ENCODE data around the gene FCAMR.

FCAMR gene, protein sequence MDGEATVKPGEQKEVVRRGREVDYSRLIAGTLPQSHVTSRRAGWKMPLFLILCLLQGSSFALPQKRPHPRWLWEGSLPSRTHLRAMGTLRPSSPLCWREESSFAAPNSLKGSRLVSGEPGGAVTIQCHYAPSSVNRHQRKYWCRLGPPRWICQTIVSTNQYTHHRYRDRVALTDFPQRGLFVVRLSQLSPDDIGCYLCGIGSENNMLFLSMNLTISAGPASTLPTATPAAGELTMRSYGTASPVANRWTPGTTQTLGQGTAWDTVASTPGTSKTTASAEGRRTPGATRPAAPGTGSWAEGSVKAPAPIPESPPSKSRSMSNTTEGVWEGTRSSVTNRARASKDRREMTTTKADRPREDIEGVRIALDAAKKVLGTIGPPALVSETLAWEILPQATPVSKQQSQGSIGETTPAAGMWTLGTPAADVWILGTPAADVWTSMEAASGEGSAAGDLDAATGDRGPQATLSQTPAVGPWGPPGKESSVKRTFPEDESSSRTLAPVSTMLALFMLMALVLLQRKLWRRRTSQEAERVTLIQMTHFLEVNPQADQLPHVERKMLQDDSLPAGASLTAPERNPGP

DNA sequence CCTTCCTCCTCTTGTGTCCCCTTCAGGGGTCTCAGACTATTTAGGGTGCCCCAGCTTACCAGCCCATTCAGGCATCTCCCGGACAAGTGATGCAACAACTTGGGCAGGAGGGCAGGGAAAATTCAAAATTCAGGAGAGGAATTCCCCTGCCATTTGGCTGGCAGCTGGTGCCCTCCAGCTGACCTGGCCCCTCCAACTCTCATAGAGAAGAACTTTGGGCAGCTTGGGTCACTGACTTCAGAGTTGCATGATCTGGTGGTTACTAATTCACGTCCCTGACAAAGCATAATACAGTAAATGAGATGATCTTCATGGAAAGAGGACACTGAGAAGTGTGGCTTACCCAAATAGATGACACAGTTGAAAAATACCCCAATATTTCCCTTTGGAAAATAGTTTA, at the start of gene FCAMR:
TSS of gene FCAMR (minus strand) at position 15 of the 400 bp plus-strand sequence. CDS start 335 bp downstream, outside the sequence.
- FAIRE-seq, result no peak

DNA sequence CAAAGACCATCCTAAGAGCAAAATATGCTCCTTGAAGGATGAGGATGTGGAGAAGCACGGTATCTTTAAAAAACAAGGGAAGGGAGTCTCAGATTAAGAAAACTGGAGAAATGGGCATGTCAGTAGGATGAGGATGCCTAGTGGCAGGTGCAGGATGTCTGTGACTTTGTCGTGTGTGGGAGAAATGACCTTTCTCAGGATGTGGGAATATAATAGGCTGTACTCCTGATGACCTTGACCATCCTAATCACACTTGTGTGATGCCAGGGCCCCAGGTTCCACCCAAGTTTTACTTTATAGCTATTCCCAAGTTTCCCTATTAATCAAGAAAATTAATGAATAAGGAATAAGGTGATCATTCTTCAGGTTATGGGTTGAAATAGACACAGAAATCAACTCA, 49.4 kb upstream of the FCAMR start:
- FAIRE-seq, result no peak

DNA sequence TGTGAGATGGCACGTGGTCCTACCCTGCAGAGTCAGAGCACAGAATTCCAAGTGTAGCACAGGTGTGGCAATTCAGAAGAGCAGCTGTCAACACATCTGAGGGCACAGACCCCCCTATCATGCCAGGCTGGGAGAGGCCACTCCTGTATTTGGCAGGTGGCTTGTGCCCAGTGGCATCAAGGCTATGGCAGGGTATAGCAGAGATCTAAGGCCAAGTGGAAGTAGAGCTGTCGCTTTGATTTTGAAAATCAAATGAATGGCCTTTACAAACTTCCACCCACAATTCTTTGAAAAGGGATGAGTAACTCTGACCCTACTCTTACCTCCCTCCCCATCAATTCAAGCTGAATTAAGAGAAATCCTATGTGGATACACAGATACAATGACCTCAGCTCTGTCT, 48.9 kb upstream of the FCAMR start:
- FAIRE-seq, result no peak

DNA sequence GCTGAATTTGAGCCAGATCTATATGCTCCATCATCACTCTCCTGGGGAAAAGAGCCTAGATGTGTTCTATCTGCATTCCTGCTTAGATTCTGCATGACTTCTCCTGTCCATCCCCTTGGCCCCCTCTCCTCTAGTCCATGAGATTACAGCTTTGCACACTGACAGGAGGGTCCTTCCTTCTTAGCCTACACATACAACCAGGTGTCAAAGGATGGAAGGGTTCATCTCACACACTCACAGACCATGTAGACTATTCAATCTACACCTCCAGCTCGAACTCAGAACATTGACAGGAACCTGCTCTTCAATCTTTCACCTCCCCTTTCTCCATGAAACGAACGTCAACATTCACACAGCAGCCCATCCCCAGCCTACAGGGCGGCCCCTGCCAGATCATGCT, 48.4 kb upstream of the FCAMR start:
- no peak for FAIRE-seq

DNA sequence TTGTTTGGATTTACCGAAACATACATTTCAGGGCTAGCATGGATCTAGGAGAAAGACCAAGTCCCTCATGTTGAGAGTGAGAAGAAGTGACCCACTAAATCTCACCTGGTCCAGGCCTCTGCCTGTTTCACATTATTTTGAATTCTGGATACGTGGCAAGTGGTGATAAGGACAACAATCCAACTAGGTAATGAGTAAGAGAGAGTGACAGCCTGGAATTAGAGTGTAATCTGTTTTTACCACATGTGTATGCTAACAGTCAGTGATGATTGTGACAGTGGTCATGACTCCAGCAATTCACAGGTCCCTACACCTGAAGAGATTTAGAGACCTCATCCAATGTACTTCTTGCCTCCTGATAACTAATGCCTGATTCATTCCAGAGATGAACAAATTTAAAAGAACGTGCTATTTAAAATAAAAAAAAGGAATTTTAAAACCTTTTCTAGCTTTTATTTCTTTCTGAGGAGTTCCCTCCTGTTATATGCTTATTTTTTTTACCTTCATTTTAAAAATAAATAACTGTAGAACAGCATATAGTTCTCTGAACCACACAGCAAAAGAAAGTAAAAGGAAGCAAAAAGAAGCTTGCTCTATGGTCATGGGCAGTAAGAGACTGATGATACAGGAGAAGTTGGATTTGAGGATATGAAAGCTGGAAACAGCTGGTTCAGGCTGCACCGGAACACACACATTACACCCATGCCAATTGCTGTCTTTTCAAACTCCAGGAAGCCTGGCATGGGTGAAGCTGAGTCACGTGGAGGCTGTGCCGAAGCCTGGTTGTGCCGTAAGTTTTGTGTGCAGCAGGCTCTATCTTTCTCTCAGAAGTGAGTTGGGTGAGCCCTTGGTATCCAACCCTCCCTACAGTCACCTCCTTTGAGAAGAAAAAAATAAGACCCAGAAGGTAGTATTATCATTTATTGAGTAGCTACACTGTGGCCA, 47.6 kb upstream of the FCAMR start:
- no peak for FAIRE-seq

DNA sequence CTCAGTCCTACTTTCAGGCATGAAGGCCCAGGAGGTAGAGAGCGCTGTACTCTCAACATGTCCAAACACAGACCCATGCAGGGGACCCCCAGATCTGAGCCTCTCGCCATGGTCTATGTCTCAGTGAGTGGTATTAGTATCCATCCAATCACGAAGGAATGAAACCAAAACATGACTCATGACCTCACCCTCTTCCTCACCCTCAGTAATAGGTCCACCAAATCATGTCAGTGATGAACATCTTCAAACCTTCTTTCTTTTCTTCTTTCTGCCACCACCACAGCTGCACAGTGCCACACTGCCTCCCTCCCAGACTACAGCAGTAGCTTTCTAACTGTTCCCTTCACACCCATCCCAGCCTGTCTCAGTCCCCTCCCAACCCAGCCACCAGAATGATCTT, 45.5 kb upstream of the FCAMR start:
- no peak for FAIRE-seq

DNA sequence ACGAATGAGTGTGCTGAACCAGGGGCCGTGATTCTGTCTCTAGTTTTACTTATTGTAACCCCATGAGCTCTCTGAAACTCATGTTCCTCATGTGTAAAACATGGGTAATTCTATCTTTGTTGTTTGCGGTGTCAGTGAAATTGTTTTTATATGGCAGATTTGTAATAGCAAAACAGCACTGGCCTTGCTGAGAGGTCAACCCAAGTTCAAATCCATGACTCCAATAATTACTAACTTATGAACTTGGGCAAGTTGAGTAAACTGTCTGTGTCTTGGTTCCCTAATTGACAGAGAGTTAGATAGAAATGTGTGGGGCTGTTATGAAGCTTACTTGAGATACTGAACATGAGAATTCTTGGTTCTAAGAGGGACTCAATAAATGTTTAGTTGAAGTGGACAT, 44.5 kb upstream of the FCAMR start:
- FAIRE-seq, result no peak

DNA sequence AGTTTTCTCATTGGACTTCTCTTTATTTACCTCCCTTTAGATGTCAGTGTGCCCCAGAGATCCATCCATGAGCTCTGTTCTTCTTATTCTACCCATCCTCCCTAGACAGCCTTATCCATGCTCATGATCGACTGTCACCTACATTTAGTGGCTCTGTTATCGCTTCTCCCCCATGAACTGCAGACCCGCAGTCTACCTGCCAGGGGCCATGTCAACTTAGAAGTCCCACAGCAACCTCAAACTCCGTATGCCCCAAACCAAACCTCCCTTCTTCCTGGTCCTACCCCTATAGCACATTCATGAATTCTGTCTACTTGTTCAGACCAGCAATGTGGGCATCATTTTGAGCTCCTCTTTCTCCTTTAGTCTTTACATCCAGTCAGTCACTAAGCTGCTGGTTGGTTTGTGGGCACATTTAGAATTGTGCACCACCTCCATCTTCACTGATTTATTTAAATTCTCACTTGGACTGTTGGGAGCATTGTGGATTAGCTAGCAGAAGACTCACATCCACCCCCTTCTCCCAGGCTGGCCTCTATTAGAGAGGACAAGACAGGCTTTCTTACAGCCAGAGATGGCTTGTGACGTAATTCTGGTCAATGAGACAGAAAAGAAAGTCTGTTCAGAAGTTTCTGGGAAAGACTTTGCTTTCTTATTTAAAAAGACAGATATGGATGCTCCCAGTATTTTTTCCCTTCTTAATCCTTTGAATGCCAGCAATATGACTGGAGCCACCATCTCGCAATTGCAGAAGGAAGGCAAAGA, 43.2 kb upstream of the FCAMR start:
- FAIRE-seq, result no peak

DNA sequence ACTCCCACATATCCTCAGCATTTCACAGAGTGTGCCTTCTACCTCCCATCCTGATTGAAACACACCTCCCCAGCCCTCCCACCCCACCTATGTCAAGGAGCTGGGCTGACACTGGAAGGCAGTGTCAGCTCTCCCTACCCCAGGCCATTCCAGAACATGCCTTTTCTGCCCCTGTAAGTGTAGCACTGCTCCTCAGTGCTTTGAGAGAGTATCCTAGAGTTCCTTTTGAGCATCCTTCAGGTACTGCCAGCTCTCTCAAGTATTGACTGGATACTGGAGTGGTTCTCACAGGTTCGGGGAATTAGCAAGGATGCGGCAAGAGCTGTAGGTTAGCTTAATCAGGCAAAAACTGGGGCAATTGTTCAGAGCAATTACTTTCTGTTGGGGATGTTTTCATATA, 40.5 kb upstream of the FCAMR start:
- no peak for FAIRE-seq

DNA sequence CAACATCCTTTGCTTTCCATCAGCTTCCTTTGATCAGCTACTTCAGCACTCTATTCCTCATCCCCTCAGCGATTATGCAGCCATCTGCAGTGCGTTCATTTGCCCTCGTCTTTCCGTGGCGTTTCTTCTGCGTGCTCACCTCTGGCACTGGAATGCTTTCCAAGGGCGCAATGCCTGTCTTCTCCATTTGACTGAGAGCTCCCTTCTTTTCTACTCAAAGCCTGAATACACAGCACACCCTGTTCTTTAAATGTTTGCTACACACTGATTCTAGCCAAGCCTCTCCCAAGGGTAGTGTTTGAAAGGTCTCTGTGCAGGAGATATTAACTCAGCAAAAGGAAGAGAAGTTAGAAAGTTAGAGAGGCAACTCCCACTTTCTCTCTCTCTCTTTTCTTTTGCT, 39.7 kb upstream of the FCAMR start:
- no peak for FAIRE-seq

DNA sequence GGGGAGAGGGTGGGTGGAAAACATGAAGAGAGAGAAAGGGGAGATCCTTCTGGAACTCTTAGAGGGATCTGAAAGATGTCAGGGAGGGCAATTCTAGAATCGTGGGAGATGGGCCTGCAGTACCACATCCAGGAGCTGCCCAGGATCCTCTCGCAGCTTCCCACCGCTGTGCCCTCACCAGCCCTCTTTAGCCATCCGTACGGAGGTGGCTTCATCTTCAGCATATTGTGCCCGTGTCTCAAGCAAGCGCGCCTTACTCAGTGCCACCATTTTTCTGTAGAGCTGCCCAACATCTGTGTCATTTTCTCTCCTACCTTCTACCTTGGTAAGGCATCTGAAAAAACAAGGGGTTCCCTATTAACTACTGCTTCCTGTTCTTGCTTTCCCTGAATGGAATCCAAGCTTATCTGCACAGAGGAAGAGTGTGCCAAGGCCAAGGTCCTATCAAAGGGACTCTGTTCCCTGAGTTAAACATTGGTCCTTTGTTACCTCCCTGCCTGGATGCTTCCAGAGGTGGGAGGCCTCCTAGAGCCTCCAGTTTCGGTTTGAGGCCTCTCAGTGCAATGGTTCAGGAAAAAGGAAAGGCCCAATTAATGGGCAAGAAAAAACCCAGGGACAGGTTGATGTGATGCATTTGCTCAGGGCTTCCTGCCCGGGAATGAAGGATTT, 39.1 kb upstream of the FCAMR start:
- no peak for FAIRE-seq

DNA sequence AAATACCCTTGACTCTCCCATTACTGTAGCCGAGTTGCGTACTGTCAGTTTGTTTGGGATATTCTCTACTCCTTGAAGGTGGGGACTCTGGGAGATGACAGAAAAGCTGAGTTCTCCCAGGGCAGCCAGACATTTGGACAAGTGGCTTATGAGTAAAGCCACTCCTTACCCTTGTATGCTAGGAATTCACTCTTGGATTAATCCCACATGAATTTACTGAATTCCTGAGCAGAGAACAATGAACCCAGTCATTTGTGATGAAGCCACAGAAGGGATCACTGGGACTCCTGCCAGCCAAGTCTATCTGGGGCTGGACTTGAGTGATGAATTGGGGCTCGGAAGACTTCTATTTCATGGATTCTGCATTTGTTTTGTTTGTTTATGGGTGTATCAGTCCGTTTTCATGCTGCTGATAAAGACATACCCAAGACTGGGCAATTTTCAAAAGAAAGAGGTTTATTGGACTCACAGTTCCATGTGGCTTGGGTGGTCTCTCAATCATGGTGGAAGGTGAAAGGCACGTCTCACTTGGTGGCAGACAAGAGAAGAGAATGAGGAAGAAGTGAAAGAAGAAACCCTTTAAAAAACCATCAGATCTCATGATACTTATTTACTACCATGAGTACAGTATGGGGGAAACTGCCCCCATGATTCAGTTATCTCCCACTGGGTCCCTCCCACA, 37.2 kb upstream of the FCAMR start:
- FAIRE-seq, result no peak

DNA sequence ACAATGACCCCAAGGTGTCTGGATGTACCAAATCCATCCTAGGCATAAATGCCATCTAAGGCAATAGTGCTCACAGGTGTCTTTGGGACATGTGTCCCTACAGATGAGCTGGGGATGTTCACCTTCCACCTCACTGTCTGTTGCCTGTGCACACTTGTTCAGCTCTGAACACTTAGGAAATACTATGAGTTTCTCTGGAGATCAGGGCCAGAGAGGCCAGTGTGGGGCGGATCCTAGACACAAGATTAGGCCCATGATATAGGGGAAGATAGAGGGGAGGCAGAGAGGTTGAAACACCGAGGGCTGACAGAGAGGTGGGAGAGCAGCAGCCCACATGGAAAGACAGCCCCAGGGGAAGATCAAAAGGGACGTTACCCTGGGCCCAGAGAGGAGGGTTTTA, 36.7 kb upstream of the FCAMR start:
- FAIRE-seq, result no peak

DNA sequence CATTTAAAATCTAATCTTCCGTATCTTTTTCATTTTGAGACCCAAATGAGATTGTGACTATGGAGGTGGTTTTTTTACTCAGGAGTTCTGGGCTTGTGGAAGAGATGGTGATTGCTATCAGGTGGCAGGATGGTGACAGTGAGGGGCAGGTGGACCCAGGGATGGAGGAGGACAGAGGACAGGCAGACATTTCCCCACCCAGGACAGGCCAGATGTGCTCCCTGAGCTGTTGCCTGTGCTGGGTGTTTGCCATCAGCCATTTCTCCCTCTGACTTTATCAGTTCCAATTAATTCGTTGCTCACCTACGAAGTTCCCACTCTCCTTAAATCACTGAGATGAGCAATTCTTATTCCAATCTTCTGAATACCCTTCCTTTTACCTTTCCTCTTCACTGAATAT, 35.8 kb upstream of the FCAMR start:
- no peak for FAIRE-seq

DNA sequence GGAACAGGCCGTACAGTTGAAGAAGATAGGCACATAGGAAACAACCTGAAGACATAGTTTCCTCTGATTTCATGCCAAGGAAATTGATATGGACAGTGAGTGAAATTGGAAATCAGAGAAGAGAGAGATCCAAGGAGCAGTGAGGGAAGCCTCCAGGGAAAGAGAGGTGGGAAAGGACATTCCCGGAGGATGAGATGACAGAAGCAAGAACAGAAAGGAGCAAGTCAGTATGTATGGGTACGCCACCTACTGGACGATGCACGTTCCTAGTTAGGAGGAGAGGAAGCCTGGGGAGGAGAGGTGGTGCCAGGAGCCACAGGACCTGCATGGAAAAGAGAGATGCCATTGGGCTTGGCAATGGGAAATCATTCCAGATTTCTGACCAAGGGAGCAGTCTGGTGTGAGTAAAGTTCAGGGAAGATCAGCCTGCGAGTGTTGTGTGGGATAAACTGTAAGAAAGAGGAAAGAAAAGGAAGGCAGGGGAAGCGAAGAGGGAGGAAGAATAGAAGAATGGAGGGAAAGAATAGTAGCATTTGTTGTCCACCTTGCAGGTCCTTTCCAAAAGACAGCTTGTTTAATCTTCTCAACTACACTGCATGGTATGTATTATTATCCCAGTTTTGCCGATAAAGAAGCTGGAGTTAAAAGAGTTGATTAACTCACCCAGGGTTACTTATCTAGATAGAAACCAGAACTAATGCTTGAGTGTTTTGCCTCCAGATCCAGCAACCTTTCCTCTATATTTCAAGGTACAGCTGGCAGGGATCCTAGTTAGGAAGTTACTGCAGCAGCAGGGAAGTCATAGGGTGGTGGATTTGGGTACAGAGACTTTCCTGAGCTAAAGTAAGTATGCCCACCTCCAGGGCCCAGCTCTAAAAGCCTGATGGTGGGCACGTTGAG, 34.9 kb upstream of the FCAMR start:
- no peak for FAIRE-seq

DNA sequence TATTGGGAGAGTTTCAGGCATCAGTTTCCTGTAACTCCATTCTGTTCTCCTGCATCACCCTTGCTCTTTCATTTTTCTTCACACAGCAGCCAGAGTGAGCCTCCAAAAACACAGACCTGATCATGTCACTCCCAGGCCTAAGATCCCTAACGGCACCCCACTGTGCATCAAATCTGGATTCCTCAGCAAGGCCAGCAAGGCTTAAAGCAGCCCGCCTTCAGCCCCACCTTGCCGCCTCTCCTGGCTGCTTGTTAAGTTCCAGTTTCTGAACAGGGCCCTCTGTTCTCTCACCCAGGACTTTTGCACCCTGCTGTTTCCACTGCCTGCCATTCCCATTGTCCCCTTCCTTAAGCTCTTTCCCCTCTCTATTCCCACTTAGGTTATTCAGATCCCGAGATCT, 33.0 kb upstream of the FCAMR start:
- FAIRE-seq, result no peak

DNA sequence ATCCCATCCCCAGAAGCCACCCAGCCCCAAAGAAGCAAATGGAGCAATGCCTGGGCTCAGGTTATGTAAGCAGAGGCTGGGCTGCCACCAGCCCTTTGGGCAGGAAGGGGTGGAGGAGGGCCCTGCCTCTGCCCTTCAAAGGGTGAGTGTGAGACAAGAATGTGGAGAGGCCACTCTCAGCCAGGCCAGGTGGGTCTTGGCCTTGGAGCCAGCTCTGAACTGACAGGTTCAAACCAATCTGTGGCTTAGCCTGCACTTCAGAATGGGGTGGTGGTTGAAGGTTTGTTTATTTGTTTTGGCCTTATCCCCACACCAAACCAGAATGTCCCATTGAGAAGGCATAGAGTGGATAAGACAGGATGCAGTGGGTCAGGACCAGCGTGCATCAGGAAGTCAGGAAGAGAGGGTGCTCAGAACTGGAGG, 32.5 kb upstream of the FCAMR start:
- no peak for FAIRE-seq

DNA sequence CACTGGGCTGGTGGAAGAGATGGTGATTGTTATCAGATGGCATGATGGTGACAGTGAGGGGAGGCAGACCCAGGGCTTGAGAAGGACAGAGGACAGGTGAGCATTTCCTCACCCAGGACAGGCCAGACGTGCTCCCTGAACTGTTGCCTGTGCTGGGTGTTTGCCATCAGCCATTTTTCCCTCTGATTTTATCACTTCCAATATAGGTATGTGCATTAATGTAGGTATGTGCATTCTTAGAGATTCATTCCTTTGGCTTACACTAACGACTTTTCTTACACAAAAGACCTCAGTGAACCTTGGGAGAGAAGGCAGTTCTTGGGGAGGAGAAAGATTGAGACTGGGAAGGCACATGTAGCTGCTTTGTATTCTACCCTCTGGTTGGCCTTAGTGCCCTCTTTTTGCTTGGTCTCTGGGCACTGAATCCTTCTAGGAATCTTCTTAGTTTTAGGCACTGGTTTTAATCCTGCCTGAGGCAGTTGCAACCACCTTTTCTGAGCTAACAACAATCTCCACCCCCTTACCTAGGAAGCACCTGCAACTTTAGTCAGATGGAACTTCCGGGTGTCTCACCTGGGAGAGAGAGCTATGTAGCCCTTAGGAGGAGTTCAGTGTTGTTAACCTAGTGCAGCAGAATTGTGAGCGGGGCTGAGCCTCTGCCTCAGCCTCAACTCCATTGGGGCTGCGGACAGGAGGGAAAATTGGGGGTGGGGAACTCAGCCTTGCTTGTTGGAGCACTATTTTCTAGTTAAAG, 31.4 kb upstream of the FCAMR start:
- no peak for FAIRE-seq

DNA sequence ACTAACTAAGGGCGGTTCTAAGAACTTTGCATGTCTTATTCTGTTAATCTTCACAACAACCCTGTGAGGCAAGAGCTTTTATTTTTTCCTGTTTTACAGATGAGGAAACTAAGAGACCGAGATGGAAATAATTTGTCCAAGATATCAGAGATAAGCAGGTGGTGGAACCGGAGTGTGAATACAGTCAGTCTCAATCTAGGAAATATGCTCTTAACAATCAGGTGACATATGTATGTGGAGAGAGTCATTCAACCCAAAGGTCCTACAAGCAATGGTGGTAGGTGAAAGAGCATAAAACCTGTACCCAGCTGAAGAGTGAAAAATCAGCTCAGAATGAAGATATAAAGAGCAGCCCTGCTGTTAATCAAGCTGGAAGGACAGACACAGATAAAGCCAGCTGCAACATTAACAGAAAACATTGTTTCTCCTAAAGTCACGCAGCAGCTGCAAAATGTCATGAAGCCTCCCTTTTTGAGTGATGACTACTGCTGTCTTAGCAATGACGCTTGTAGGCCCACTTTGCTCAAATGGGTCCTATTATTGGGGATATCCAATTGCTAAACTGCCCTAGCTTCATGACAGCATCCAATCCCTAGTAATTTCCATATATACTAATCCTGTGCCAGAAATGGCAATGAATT, 30.5 kb upstream of the FCAMR start:
- FAIRE-seq, result no peak
